HepG2 (cell line): ENCODE data around the gene PIF1. TPM values are rescaled to one million over a fixed set of nuclear protein-coding genes. Genes with fewer than 3 reads are reported as not detected.

Experiments
- ARID4A ChIP-seq: sonication (generic); formaldehyde crosslinking; IDR thresholded peaks from 2 replicates; pipeline ENCODE4 v1.5.0; 2020; ENCODE audit warnings: mild to moderate bottlenecking, missing genetic modification reagents, borderline replicate concordance
- FIP1L1 ChIP-seq: fragments of 200-400 bp; formaldehyde crosslinking; IDR thresholded peaks from 2 replicates; pipeline ENCODE4 v1.6.1; 2018; ENCODE audit warnings: low read depth, mild to moderate bottlenecking, low read length, moderate library complexity, borderline replicate concordance; ENCODE audit not compliant: insufficient read depth
- KIAA2018 ChIP-seq: sonication (generic); formaldehyde crosslinking; IDR thresholded peaks from 2 replicates; pipeline ENCODE4 v1.5.0; 2020; ENCODE audit warnings: mild to moderate bottlenecking, missing genetic modification reagents, borderline replicate concordance
- KMT2A ChIP-seq: sonication (generic); formaldehyde crosslinking; IDR thresholded peaks from 2 replicates; pipeline ENCODE4 v1.4.0; 2020; ENCODE audit warnings: missing genetic modification reagents
- SMAD1 ChIP-seq: sonication (generic); formaldehyde crosslinking; IDR thresholded peaks from 2 replicates; pipeline ENCODE4 v1.4.0; 2020; ENCODE audit warnings: missing genetic modification reagents, low read depth, mild to moderate bottlenecking, borderline replicate concordance
- YEATS2 ChIP-seq: sonication (generic); formaldehyde crosslinking; IDR thresholded peaks from 2 replicates; pipeline ENCODE4 v1.4.0; 2020; ENCODE audit warnings: missing genetic modification reagents, borderline replicate concordance
- ZHX1 ChIP-seq: sonication (generic); formaldehyde crosslinking; IDR thresholded peaks from 2 replicates; pipeline ENCODE4 v1.8.1; 2022; ENCODE audit warnings: low read depth, mild to moderate bottlenecking, missing genetic modification reagents
- ZNF17 ChIP-seq: sonication (generic); formaldehyde crosslinking; IDR thresholded peaks from 2 replicates; pipeline ENCODE4 v1.5.0; 2020; ENCODE audit warnings: mild to moderate bottlenecking, missing genetic modification reagents
- ZNF557 ChIP-seq: sonication (generic); formaldehyde crosslinking; IDR thresholded peaks from 2 replicates; pipeline ENCODE4 v1.4.0; 2020; ENCODE audit warnings: missing genetic modification reagents
- ZNF563 ChIP-seq: sonication (generic); formaldehyde crosslinking; IDR thresholded peaks from 2 replicates; pipeline ENCODE4 v1.8.0; 2022; ENCODE audit warnings: mild to moderate bottlenecking, moderate library complexity, missing genetic modification reagents
- ZSCAN22 ChIP-seq: sonication (generic); formaldehyde crosslinking; IDR thresholded peaks from 2 replicates; pipeline ENCODE4 v1.4.0; 2020; ENCODE audit warnings: mild to moderate bottlenecking, missing genetic modification reagents
- ZSCAN31 ChIP-seq: sonication (generic); formaldehyde crosslinking; IDR thresholded peaks from 2 replicates; pipeline ENCODE4 v1.5.0; 2020; ENCODE audit warnings: low read depth, mild to moderate bottlenecking, missing genetic modification reagents
- polyA plus RNA-seq, 8 experiments: library from polyadenylated mRNA; depleted of rRNA in 3 of 8; stranded (reverse) in 7 of 8; unstranded in 1 of 8; fragments of >200 nt; fragmentation: Illumina TruSeq in 4 of 8; extraction: Trizol in 4 of 8; gene quantifications; 2 replicates each; pipeline versions ENCODE4 v1.2.1 to v1.2.3, GENCODE V29; 2011 to 2016; ENCODE audit warnings: low read depth in 4 of 8, missing spikeins in 1 of 8, mixed read lengths in 1 of 8; ENCODE audit not compliant: insufficient read depth in 1 of 8
- total RNA-seq, 5 experiments: library from RNA; depleted of rRNA; stranded (reverse); fragments of >200 nt; fragmentation: Illumina TruSeq; extraction: Trizol; gene quantifications; 2 replicates each; pipeline ENCODE4 v1.2.3, GENCODE V29; 2016; ENCODE audit warnings: low read depth in 1 of 5

PIF1 gene
- total and polyA plus RNA-seq, 2 of the 13 experiments (the other 11 are each of a cell fraction or from before 2014, with no cell fraction given): 18.5 to 19.7 TPM

- TF ChIP-seq ZSCAN31 (peak; percentile 28; the same call in 1 of the 2 replicates), SMAD1 (CRISPR knock-in tag) (0 out of 2 replicates have a peak, but pooled peaks have one; percentile 5), ZNF557 (CRISPR knock-in tag) (no peak), ZHX1 (CRISPR knock-in tag) (peak; percentile 25; the same call in 1 of the 2 replicates), ZNF563 (CRISPR knock-in tag) (no peak), ZNF17 (no peak), ZSCAN22 (CRISPR knock-in tag) (no peak), YEATS2 (CRISPR knock-in tag) (peak; percentile 31; the same call in 1 of the 2 replicates), FIP1L1 (no peak), ARID4A (peak; percentile 95), KMT2A (peak; percentile 62; the same call in 1 of the 2 replicates), KIAA2018 (CRISPR knock-in tag) (no peak)
These were observed at the start of gene PIF1 (continued) for GRCh38 chr15:64825431-64826294.
